Measurements from ENCODE around the gene WDR31. TPM values are rescaled to one million over a fixed set of nuclear protein-coding genes. Genes with fewer than 3 reads are reported as not detected.
A peak's percentile ranks its signal among the peaks of the same experiment; 100 is the strongest.
"Not testable (repeated sequence)": the region's sequence is repeated elsewhere in the genome, so short reads cannot be mapped to it uniquely, and the experiment has no call there.

Gene WDR31
- total and polyA plus RNA-seq, 8 donors, result 0.29 to 5.0 (median 1.3) TPM; not detected in 1

GRCh38 chr9:113368348-113368981 lies 28.4 kb upstream of the WDR31 start:
- WGBS, 5 donors, result 78 to 88% (median 85%) methylated on average over 5 of the region's 5 CpGs
- TF ChIP-seq CTCF (IDR thresholded peaks at IDR 0.05) (no peak), POLR2A (IDR thresholded peaks at IDR 0.05) (no peak), EP300 (IDR thresholded peaks at IDR 0.05) (no peak), POLR2AphosphoS5 (IDR thresholded peaks at IDR 0.05) (no peak)

GRCh38 chr9:113365652-113366051 lies 25.6 kb upstream of the WDR31 start:
- 79 to 96% (median 90%) methylated on average over 3 of the region's 3 CpGs for WGBS, 5 donors
- not testable (repeated sequence) for H3K4me3 ChIP-seq

More at GRCh38 chr9:113368348-113368981, 28.4 kb upstream of the WDR31 start:
- Histone ChIP-seq H3K4me3 (no peak overlapping the region), H3K4me1 (peaks cover 0 to 28% (median 21%) of the 10 kb centered on the region in 4 donors), H3K27ac (peak overlapping the region in 3 of 5 donors; percentile 8 to 73 (median 60)), H3K9me3 (no peaks in the 10 kb centered on the region), H3K36me3 (peaks cover 6 to 13% (median 10%) of the 10 kb centered on the region in 4 donors), H3K27me3 (no peaks in the 10 kb centered on the region)
- intact Hi-C loops (cut with DNase I; ENCODE audit: low total_unique reads), result no loop called here
- no peak for DNase-seq

GRCh38 chr9:113364951-113365350 lies 24.9 kb upstream of the WDR31 start:
- TF ChIP-seq EP300 (IDR thresholded peaks at IDR 0.05), result no peak
- TF ChIP-seq POLR2A (IDR thresholded peaks at IDR 0.05), result no peak
- no peak for TF ChIP-seq CTCF (IDR thresholded peaks at IDR 0.05)
- TF ChIP-seq POLR2AphosphoS5 (IDR thresholded peaks at IDR 0.05), result no peak
- H3K4me1 ChIP-seq, result peaks cover 0 to 25% (median 11%) of the 10 kb centered on the region in 4 donors
- H3K4me3 ChIP-seq, result no peak overlapping the region
- intact Hi-C loops (cut with DNase I; ENCODE audit: low total_unique reads), result no loop called here
- no peak for DNase-seq
- H3K36me3 ChIP-seq, result peaks cover 0 to 7% (median 0%) of the 10 kb centered on the region in 4 donors
- no peak overlapping the region for H3K27ac ChIP-seq
- WGBS, 5 donors, result 55 to 88% (median 77%) methylated on average over 1 of the region's 1 CpG
- H3K9me3 ChIP-seq, result no peaks in the 10 kb centered on the region
- H3K27me3 ChIP-seq, result no peaks in the 10 kb centered on the region

More at GRCh38 chr9:113365652-113366051, 25.6 kb upstream of the WDR31 start:
- H3K27ac ChIP-seq; DNase-seq; H3K27me3 ChIP-seq; H3K36me3 ChIP-seq; intact Hi-C loops (cut with DNase I; ENCODE audit: low total_unique reads); H3K9me3 ChIP-seq: not testable (repeated sequence)
- peaks cover 0 to 25% (median 12%) of the 10 kb centered on the region in 4 donors for H3K4me1 ChIP-seq

GRCh38 chr9:113363336-113363735 lies 23.3 kb upstream of the WDR31 start:
- Histone ChIP-seq H3K4me3 (no peak overlapping the region), H3K9me3 (no peaks in the 10 kb centered on the region), H3K27ac (no peak overlapping the region), H3K4me1 (peaks cover 0 to 11% (median 5%) of the 10 kb centered on the region in 4 donors), H3K27me3 (no peaks in the 10 kb centered on the region), H3K36me3 (peaks cover 0 to 11% (median 0%) of the 10 kb centered on the region in 4 donors)
- TF ChIP-seq POLR2AphosphoS5 (IDR thresholded peaks at IDR 0.05) (no peak), CTCF (IDR thresholded peaks at IDR 0.05) (no peak), EP300 (IDR thresholded peaks at IDR 0.05) (no peak), POLR2A (IDR thresholded peaks at IDR 0.05) (no peak)
- 63 to 94% (median 83%) methylated on average over 3 of the region's 3 CpGs for WGBS, 5 donors
- intact Hi-C loops (cut with DNase I; ENCODE audit: low total_unique reads), result no loop called here
- DNase-seq, result no peak

Measured in stomach (tissue), 9 donors.